Suprapubic skin (tissue), 4 donors: Measurements from ENCODE around the gene MSX1. TPM values are rescaled to one million over a fixed set of nuclear protein-coding genes. Genes with fewer than 3 reads are reported as not detected.

Experiments used
- DNase-seq, 2 donors: peaks; one replicate each; pipeline ENCODE4 v3.0.0-alpha.2; 2019; ENCODE audit warnings: low spot score in 2 of 2
- H3K27ac ChIP-seq: fragments of 200-600 bp; sonication (generic); one replicate; pipeline ENCODE4 v1.5.1; 2019
- H3K27me3 ChIP-seq: fragments of 200-600 bp; sonication (generic); one replicate; pipeline ENCODE4 v1.5.1; 2019
- H3K36me3 ChIP-seq: fragments of 200-600 bp; sonication (generic); one replicate; pipeline ENCODE4 v1.5.1; 2019
- H3K4me1 ChIP-seq: fragments of 200-600 bp; sonication (generic); one replicate; pipeline ENCODE4 v1.5.1; 2019
- H3K4me3 ChIP-seq: fragments of 200-600 bp; sonication (generic); one replicate; pipeline ENCODE4 v1.5.1; 2019; ENCODE audit warnings: mild to moderate bottlenecking
- H3K9me3 ChIP-seq: fragments of 200-600 bp; sonication (generic); one replicate; pipeline ENCODE4 v1.5.1; 2019
- CTCF ChIP-seq, 2 donors: fragments of 200-600 bp in 1 of 2; fragments of 450-650 bp in 1 of 2; sonication (generic) in 1 of 2; IDR thresholded peaks; one replicate each; pipeline ENCODE4 v1.5.1; 2016 to 2019; ENCODE audit warnings: antibody characterized with exemption in 2 of 2, mild to moderate bottlenecking in 1 of 2, moderate library complexity in 1 of 2
- EP300 ChIP-seq: sonication (generic); formaldehyde crosslinking; IDR thresholded peaks from one replicate; pipeline ENCODE4 v1.6.1; 2017; ENCODE audit warnings: antibody characterized with exemption
- POLR2A ChIP-seq, 2 donors: fragments of 450-650 bp; IDR thresholded peaks; one replicate each; pipeline ENCODE4 v1.6.1; 2017; ENCODE audit warnings: antibody characterized with exemption in 2 of 2, mild to moderate bottlenecking in 2 of 2, moderate library complexity in 2 of 2
- POLR2AphosphoS5 ChIP-seq, 3 donors: sonication (generic); formaldehyde crosslinking; IDR thresholded peaks; one replicate each; pipeline ENCODE4 v1.6.1; 2017; ENCODE audit warnings: antibody characterized with exemption in 3 of 3
- whole genome bisulfite sequencing: methylation state at CpG from one replicate; pipeline ENCODE4 v1.1.5; 2018; 5-methylcytosine and 5-hydroxymethylcytosine counted together
- total RNA-seq, 4 donors: library from RNA; depleted of rRNA; stranded (reverse); fragments of >200 nt; gene quantifications; one replicate each; pipeline ENCODE4 v1.1.0, GENCODE V29; 2016

The MSX1 gene
- total RNA-seq, 4 donors from 2014 or later: 2.0 to 7.2 (median 4.9) TPM

GRCh38 chr4:4890574-4891255 is 31.2 kb downstream of the MSX1 start:
- Histone ChIP-seq H3K9me3 (no peaks in the 10 kb centered on the region), H3K4me3 (no peak overlapping the region), H3K4me1 (no peaks in the 10 kb centered on the region), H3K36me3 (no peaks in the 10 kb centered on the region), H3K27me3 (peaks cover 12% of the 10 kb centered on the region), H3K27ac (no peak overlapping the region)
- WGBS: 30% methylated on average over 7 of the region's 7 CpGs
- TF ChIP-seq POLR2AphosphoS5 (IDR thresholded peaks at IDR 0.05) (no peak), EP300 (no peak), POLR2A (IDR thresholded peaks at IDR 0.05) (no peak), CTCF (IDR thresholded peaks at IDR 0.05) (no peak)
- DNase-seq: peak in 1 of 2 donors; percentile 44

GRCh38 chr4:4893721-4894120 is 34.3 kb downstream of the MSX1 start:
- H3K4me1 ChIP-seq: no peaks in the 10 kb centered on the region
- peaks cover 6% of the 10 kb centered on the region for H3K27me3 ChIP-seq
- no peak overlapping the region for H3K27ac ChIP-seq
- no peaks in the 10 kb centered on the region for H3K36me3 ChIP-seq
- H3K9me3 ChIP-seq: no peaks in the 10 kb centered on the region
- TF ChIP-seq POLR2A (IDR thresholded peaks at IDR 0.05): no peak
- TF ChIP-seq EP300: no peak
- TF ChIP-seq CTCF (IDR thresholded peaks at IDR 0.05): no peak
- no peak for TF ChIP-seq POLR2AphosphoS5 (IDR thresholded peaks at IDR 0.05)
- DNase-seq: peak in 1 of 2 donors; percentile 8
- H3K4me3 ChIP-seq: no peak overlapping the region
- 39% methylated on average over 4 of the region's 4 CpGs for WGBS

- DNase-seq: peak in 1 of 2 donors; percentile 20
- H3K4me3 ChIP-seq: no peak overlapping the region
Measured at GRCh38 chr4:4899202-4899925, 39.9 kb downstream of the MSX1 start.

GRCh38 chr4:4901877-4902276 is 42.4 kb downstream of the MSX1 start:
- no peaks in the 10 kb centered on the region for H3K36me3 ChIP-seq
- no peaks in the 10 kb centered on the region for H3K4me1 ChIP-seq
- no peaks in the 10 kb centered on the region for H3K9me3 ChIP-seq
- H3K27me3 ChIP-seq: peaks cover 16% of the 10 kb centered on the region
- TF ChIP-seq POLR2A (IDR thresholded peaks at IDR 0.05): no peak
- no peak for TF ChIP-seq EP300
- TF ChIP-seq POLR2AphosphoS5 (IDR thresholded peaks at IDR 0.05): no peak
- TF ChIP-seq CTCF (IDR thresholded peaks at IDR 0.05): no peak
- no peak for DNase-seq
- no peak overlapping the region for H3K27ac ChIP-seq
- H3K4me3 ChIP-seq: no peak overlapping the region
- 65% methylated on average over 2 of the region's 2 CpGs for WGBS

More at GRCh38 chr4:4899202-4899925, 39.9 kb downstream of the MSX1 start:
- Histone ChIP-seq H3K27ac (no peak overlapping the region), H3K36me3 (no peaks in the 10 kb centered on the region), H3K27me3 (peaks cover 9% of the 10 kb centered on the region), H3K9me3 (no peaks in the 10 kb centered on the region), H3K4me1 (no peaks in the 10 kb centered on the region)
- 98% methylated on average over 4 of the region's 5 CpGs for WGBS
- TF ChIP-seq POLR2A (IDR thresholded peaks at IDR 0.05): no peak

- Histone ChIP-seq H3K27ac (no peak overlapping the region), H3K4me3 (no peak overlapping the region), H3K9me3 (no peaks in the 10 kb centered on the region), H3K4me1 (peaks cover 8% of the 10 kb centered on the region), H3K27me3 (no peaks in the 10 kb centered on the region), H3K36me3 (no peaks in the 10 kb centered on the region)
- DNase-seq: no peak
- WGBS: 62% methylated on average over 2 of the region's 2 CpGs
- TF ChIP-seq EP300 (no peak), CTCF (IDR thresholded peaks at IDR 0.05) (no peak), POLR2AphosphoS5 (IDR thresholded peaks at IDR 0.05) (no peak), POLR2A (IDR thresholded peaks at IDR 0.05) (no peak)
Measured at GRCh38 chr4:4912155-4912554, 52.7 kb downstream of the MSX1 start.
